OCI-LY1 (cell line): ENCODE data around the gene PARVG.

Experiments
- CTCF ChIP-seq: fragments of 200-600 bp; sonication (generic), shearing (Covaris generic); IDR thresholded peaks from 2 replicates; pipeline ENCODE4 v1.5.1; 2017; ENCODE audit warnings: mild to moderate bottlenecking, antibody characterized with exemption, low read length, moderate library complexity, mixed read lengths
- EZH2 ChIP-seq: fragments of 200-600 bp; sonication (generic), shearing (Covaris generic); IDR thresholded peaks from 2 replicates; pipeline ENCODE4 v1.8.0; 2017; ENCODE audit warnings: borderline replicate concordance, mixed run types, mild to moderate bottlenecking, antibody characterized with exemption, low read length, moderate library complexity, mixed read lengths

- no peak for TF ChIP-seq EZH2
- no peak for TF ChIP-seq CTCF
Measured at GRCh38 chr22:44188986-44189630, 8.4 kb downstream of the PARVG start.
